Loucy (cell line): ENCODE measurements around the gene PCSK2.

Experiments used
- H2AFZ ChIP-seq: fragments of 200-600 bp; sonication (generic); 2 replicates; pipeline ENCODE4 v1.6.0; 2016; ENCODE audit warnings: antibody characterized with exemption, mild to moderate bottlenecking, low read length, moderate library complexity
- H3F3A ChIP-seq: fragments of 200-600 bp; 2 replicates; pipeline ENCODE4 v1.6.0; 2016; ENCODE audit warnings: antibody characterized with exemption, low read depth, mild to moderate bottlenecking
- H3K27me3 ChIP-seq: fragments of 200-600 bp; sonication (generic); 2 replicates; pipeline ENCODE4 v1.6.1; 2014; ENCODE audit warnings: low read length, mild to moderate bottlenecking; ENCODE audit not compliant: insufficient read depth, poor library complexity, severe bottlenecking
- H3K36me3 ChIP-seq: fragments of 200-600 bp; sonication (generic); 2 replicates; pipeline ENCODE4 v1.6.1; 2016; ENCODE audit warnings: low read length; ENCODE audit not compliant: insufficient read depth
- H3K4me1 ChIP-seq: fragments of 200-600 bp; sonication (generic); 2 replicates; pipeline ENCODE4 v1.5.1; 2014; ENCODE audit warnings: low read length, mild to moderate bottlenecking; ENCODE audit not compliant: insufficient read depth, poor library complexity, severe bottlenecking
- H3K4me2 ChIP-seq: fragments of 200-600 bp; sonication (generic); 2 replicates; pipeline ENCODE4 v1.6.0; 2014; ENCODE audit warnings: antibody characterized with exemption, low read length, low read depth, mild to moderate bottlenecking; ENCODE audit not compliant: poor library complexity, severe bottlenecking
- H3K4me3 ChIP-seq: fragments of 200-600 bp; sonication (generic); 2 replicates; pipeline ENCODE4 v1.5.1; 2014; ENCODE audit warnings: low read length, mild to moderate bottlenecking, mixed read lengths; ENCODE audit not compliant: poor library complexity, severe bottlenecking
- H3K79me2 ChIP-seq: fragments of 200-600 bp; sonication (generic); 2 replicates; pipeline ENCODE4 v1.6.1; 2014; ENCODE audit warnings: low read length; ENCODE audit not compliant: insufficient read depth
- H3K9ac ChIP-seq: fragments of 200-600 bp; sonication (generic); 2 replicates; pipeline ENCODE4 v1.6.0; 2014; ENCODE audit warnings: mild to moderate bottlenecking, low read depth, low read length, moderate library complexity; ENCODE audit not compliant: poor library complexity, severe bottlenecking
- H3K9me2 ChIP-seq: fragments of 200-600 bp; sonication (generic); replicated peaks from 2 replicates; pipeline ENCODE4 v1.6.1; 2016; ENCODE audit warnings: low read depth, low read length, mixed read lengths
- H3K9me3 ChIP-seq: fragments of 200-600 bp; sonication (generic); 2 replicates; pipeline ENCODE4 v1.6.1; 2014; ENCODE audit warnings: mild to moderate bottlenecking, antibody characterized with exemption, low read length, low read depth; ENCODE audit not compliant: insufficient read depth
- H4K20me1 ChIP-seq: fragments of 200-600 bp; sonication (generic); 2 replicates; pipeline ENCODE4 v1.6.0; 2014; ENCODE audit warnings: antibody characterized with exemption, low read length, mild to moderate bottlenecking; ENCODE audit not compliant: insufficient read depth, poor library complexity, severe bottlenecking
- EZH2phosphoT487 ChIP-seq: fragments of 200-600 bp; IDR thresholded peaks from 2 replicates; pipeline ENCODE4 v1.6.1; 2018; ENCODE audit warnings: antibody characterized with exemption, mild to moderate bottlenecking, moderate library complexity, borderline replicate concordance
- TF ChIP-seq, protein P1 (sequence below): fragments of 200-600 bp; sonication (generic); conservative IDR thresholded peaks from 2 replicates; pipeline ENCODE4 v1.5.1; 2014; ENCODE audit warnings: mild to moderate bottlenecking, antibody characterized with exemption, low read length

Gene PCSK2

DNA sequence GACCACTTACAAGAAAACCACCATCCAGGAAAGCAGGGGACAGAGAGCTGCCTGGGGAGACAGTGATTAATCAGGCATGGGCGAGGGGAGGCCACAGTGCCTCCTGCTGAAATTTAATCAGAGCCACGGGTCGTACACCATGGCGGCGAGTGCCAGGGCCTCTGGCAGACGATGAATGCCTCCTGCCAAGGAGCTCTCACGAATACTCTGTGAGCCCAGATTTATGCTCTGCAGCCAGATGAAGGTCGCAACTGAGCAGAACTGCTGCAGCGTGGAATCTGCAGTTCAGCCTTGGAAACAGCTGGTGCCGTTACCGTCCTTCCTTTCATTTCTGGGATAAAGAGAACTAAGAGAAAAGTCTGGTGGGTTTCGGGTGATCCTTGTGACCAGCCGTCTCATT lies 218.7 kb downstream of the PCSK2 start:
- H4K20me1 ChIP-seq: no peaks in the 10 kb centered on the region
- no peaks in the 10 kb centered on the region for H3K79me2 ChIP-seq
- H3K9me2 ChIP-seq: no peaks in the 10 kb centered on the region
- no peaks in the 10 kb centered on the region for H3K27me3 ChIP-seq
- no peak overlapping the region for H2AFZ ChIP-seq
- no peak overlapping the region for H3K4me3 ChIP-seq
- TF ChIP-seq, protein P1, sequence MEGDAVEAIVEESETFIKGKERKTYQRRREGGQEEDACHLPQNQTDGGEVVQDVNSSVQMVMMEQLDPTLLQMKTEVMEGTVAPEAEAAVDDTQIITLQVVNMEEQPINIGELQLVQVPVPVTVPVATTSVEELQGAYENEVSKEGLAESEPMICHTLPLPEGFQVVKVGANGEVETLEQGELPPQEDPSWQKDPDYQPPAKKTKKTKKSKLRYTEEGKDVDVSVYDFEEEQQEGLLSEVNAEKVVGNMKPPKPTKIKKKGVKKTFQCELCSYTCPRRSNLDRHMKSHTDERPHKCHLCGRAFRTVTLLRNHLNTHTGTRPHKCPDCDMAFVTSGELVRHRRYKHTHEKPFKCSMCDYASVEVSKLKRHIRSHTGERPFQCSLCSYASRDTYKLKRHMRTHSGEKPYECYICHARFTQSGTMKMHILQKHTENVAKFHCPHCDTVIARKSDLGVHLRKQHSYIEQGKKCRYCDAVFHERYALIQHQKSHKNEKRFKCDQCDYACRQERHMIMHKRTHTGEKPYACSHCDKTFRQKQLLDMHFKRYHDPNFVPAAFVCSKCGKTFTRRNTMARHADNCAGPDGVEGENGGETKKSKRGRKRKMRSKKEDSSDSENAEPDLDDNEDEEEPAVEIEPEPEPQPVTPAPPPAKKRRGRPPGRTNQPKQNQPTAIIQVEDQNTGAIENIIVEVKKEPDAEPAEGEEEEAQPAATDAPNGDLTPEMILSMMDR: no peak
- TF ChIP-seq EZH2phosphoT487: no peak
- no peak overlapping the region for H3K4me2 ChIP-seq
- H3K4me1 ChIP-seq: no peaks in the 10 kb centered on the region
- H3K36me3 ChIP-seq: no peaks in the 10 kb centered on the region
- no peaks in the 10 kb centered on the region for H3K9me3 ChIP-seq
- H3F3A ChIP-seq: no peaks in the 10 kb centered on the region
- H3K9ac ChIP-seq: no peak overlapping the region

DNA sequence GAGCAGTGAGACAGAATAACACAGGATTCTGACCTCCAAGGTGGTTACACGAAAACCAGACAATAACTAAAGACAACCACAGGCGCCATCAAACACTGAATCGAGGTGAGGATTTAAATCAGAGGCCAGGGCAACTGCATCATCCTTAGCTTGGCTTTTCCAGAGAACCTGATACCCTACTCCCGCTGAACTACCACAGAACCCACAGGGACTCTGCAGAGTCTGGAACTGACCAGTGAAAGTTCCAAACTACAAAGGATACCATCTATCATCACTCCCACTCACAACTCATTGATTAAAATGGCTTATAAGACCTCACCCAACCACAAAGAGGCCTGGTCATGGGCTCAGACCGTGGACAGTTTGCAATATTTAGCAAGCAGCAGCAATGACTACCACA lies 219.3 kb downstream of the PCSK2 start:
- Histone ChIP-seq H3K79me2 (no peaks in the 10 kb centered on the region), H3K9me2 (no peaks in the 10 kb centered on the region), H3F3A (no peaks in the 10 kb centered on the region), H3K36me3 (no peaks in the 10 kb centered on the region), H3K4me2 (no peak overlapping the region), H4K20me1 (no peaks in the 10 kb centered on the region), H3K4me1 (no peaks in the 10 kb centered on the region), H3K27me3 (no peaks in the 10 kb centered on the region), H2AFZ (no peak overlapping the region), H3K9me3 (no peaks in the 10 kb centered on the region), H3K9ac (no peak overlapping the region), H3K4me3 (no peak overlapping the region)
- TF ChIP-seq, protein P1: no peak
- TF ChIP-seq EZH2phosphoT487: no peak

- H4K20me1 ChIP-seq: no peaks in the 10 kb centered on the region
- H3K4me1 ChIP-seq: no peaks in the 10 kb centered on the region
- no peaks in the 10 kb centered on the region for H3K36me3 ChIP-seq
- H3K4me2 ChIP-seq: no peak overlapping the region
- no peaks in the 10 kb centered on the region for H3K79me2 ChIP-seq
- TF ChIP-seq EZH2phosphoT487: no peak
- TF ChIP-seq, protein P1: no peak
- H3K4me3 ChIP-seq: no peak overlapping the region
- H3K9me2 ChIP-seq: no peaks in the 10 kb centered on the region
- H2AFZ ChIP-seq: no peak overlapping the region
- no peaks in the 10 kb centered on the region for H3K9me3 ChIP-seq
- no peak overlapping the region for H3K9ac ChIP-seq
- H3F3A ChIP-seq: no peaks in the 10 kb centered on the region
- H3K27me3 ChIP-seq: no peaks in the 10 kb centered on the region
Measured at GRCh38 chr20:17448071-17448470, 221.2 kb downstream of the PCSK2 start.
